Amniotic stem cell (primary cell): ENCODE measurements around the gene TOMT.

Source experiments
- DNase-seq: peaks from one replicate; lab custom pipeline; 2025; lab: John Stamatoyannopoulos, UW

TOMT gene, protein sequence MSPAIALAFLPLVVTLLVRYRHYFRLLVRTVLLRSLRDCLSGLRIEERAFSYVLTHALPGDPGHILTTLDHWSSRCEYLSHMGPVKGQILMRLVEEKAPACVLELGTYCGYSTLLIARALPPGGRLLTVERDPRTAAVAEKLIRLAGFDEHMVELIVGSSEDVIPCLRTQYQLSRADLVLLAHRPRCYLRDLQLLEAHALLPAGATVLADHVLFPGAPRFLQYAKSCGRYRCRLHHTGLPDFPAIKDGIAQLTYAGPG

DNA sequence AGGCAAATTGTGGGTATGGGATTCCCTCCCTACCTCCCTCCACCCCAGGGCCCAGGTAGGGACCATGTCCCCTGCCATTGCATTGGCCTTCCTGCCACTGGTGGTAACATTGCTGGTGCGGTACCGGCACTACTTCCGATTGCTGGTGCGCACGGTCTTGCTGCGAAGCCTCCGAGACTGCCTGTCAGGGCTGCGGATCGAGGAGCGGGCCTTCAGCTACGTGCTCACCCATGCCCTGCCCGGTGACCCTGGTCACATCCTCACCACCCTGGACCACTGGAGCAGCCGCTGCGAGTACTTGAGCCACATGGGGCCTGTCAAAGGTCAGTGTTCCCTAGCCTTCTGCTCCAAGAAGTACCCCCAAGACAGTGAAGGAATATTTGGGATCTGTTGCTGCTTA, at the start of gene TOMT:
Gene TOMT, plus strand, starts transcription at position 37 of the 400 bp plus-strand sequence. Its CDS starts 28 bp downstream, at position 65.
- no peak for DNase-seq

DNA sequence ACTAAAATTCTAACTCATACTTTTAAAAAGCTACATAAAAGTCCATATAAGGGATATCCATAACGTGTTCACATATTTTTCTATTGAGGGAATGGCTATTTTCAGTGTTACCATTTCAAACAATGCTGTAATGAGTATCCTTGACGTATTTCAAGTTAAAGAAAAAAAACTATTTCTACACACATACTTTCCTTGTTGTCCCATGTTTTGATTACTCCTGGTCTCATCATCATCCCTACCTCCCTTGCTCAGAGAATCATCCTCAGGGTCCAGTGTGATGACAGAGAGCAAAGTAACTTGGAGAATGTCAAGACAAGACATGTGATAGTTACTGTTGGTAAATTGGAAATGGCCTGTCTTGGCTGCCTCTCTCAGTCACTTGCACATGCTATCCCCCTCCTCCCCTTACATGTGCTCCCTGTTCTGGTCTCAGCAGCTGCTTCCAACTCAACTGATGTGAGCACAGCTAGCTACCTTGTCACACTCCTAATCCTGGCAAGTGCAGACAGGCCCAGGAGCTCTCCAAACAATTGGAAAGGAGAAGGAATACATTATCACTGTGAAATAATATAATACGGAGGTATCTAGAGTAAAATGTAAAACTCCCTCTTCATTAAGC, 47.2 kb upstream of the TOMT start:
- no peak for DNase-seq

DNA sequence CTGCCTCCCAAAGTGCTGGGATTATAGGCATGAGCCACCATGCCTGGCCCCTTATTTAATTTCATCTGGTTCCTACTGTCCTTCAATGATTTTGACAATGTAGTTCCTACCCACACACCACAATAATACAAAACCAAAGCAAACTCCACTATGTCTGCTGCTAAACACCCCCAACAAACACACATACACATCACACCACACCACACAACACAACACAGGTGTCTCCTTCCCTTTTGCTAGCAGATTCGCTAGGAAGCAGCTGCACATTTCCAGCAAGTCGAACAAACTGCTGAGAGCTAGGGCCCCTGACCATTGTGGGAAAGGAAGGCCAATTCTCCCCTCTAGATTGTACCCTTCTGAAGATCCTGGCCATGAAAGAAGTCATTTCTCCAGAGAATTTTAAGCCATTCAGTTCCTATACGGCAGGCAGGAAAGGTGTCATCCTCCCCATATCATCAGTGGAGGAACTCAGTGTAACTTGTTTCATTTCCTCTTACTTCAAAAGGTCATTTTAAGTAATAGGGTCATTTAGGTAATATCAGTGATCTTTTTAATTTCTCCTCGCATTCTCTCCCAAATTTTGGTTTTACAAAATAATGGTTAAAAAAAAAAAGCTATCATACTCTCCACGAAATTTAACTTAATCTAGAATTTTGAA, 43.9 kb upstream of the TOMT start:
- DNase-seq: no peak

DNA sequence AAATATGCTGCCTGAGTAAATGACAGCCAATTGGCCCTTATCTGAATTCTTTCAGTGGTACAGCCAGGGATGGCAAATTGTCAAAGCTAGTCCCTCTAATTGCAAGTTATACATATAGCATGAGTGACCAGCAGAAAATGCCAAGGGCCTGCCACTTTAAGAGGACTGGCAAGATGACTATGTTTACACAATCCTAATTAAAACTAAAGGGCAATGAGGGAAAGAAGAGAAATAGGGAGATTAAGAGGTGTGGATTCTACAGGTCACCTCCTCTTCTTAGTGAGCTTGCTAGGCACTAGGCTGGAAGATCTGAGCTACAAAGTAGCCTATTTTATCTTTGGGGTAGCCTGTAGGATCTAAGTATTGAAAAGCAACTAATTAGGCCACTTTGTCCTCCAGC, 38.9 kb upstream of the TOMT start:
- no peak for DNase-seq

DNA sequence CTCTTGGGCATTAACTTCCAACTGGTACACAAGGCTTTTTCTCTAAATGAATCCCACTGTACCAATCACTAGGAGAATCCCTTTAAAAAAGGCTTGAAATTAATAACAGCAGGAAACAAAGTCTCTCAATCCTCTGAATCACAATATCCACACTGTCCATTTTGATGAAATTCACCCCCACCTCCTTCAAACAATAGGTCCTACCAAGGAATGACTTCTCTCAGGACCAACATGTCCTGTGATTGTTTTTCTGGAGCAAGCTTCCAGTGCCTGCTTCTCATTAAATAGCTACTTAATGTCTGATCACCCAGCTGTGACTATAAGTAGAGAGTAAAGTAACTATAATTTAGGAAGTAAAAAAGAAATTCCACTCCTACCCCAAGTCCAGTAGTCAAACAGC, 38.5 kb upstream of the TOMT start:
- no peak for DNase-seq

DNA sequence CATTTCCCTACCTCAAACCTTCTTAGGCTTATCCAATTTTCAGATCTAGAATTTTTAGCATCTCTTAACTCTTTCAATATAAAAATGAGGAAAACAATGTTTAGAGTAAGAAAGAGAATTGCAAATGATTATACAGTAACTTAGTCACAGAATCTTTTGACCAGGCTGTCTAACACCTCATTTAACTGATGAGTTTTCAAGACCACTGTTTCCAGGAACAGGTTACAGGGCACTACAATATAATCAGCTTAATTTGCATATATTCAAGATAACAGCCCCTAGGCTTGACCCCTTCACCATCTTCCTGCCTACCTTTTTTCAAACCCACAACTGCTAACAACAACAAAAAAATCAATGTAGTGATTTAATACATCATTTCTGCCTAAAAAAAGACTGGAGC, 38.0 kb upstream of the TOMT start:
- DNase-seq: no peak

DNA sequence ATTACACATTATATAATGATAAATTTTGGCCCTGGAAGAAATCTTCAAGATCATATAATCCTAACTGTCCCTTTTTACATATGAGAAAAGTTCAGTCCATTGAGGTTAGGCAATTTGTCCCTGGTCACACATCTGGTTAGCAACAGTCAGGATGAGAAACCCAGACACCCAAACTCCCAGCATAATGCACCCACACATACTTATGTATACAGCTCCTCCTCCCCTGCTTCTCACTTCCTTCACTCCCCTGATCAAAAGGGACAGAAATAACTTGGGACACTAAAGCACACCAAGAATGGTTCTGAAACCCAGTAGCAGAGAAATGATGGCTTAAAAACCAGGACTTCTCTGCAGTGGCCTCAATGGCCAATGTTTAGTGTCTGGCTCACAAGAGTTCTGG, 36.5 kb upstream of the TOMT start:
- no peak for DNase-seq

DNA sequence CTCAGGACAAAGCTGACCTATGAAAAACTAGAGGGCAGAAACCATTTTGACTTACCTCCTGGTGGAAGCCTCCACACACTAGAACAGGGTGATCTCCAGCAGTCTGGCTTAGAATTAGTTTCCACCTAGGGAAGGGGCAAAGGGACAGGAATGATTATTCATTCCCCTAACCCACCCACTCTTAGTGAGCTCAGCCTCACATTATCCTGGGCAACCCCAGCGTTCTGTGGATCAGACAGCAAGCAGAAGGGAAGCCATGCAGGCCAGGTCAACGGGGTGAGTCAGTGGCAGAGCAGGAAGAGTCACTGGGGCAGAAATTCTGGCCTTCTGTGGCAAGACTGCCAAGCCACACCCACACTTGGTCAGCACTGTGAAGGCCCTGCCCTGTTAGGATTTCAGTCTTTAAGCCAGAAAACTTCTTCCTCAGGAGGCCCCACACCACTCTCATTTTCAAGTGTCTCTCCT, 35.9 kb upstream of the TOMT start:
- DNase-seq: peak; percentile 62

DNA sequence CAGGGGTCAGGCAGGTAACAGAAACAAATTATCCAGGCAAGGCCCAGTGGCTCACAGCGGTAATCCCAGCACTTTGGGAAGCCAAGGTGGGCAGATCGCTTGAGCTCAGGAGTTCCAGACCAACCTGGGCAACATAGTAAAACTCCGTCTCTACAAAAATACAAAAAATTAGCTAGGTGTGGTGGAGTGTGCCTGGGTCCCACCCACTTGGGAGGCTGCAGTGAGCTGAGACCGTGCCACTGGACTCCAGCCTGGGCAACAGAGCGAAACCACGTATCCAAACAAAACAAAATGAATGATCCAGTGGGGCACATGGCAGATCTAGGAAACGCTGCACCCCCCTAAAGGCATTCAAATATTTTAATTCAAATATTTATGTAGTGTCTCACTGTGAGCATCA, 35.2 kb upstream of the TOMT start:
- DNase-seq: no peak

DNA sequence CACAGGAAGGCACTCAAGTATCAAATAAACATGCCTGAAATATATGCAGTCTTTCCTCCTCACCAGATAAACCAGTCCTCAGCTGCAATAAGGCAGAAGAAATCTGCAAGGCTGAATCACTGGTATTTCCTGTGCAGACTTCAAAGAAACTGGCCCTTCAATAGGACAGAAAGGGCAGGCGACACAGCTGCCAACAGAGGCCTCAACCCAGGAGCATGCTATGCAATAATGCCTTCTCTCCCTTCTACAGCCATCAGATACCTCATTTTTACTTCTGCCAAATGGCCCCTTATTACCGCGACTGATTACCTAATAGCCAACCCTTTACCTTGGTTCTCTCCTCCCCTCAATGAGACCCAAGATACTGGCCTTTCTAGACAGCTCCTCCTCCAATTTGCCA, 33.4 kb upstream of the TOMT start:
- DNase-seq: no peak

DNA sequence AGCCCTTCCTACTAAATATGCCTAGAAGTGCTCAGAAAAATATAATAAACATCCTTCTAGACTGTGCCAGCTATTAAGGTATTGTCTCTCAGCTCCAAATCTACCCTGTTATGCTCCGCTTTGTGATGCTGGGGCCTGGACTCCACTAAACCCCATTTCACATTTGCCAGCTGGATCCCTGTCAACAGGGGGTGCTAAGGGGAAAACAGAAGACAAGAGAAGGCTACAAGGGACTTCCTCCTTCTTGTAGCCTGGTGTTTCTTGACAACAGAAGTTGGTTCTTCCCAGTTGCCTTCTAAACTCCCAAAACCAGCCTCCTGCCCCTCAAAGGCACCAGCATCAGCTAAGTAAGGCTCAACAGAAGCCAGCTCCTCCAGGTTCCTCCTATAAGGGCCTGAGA, 30.6 kb upstream of the TOMT start:
- no peak for DNase-seq

DNA sequence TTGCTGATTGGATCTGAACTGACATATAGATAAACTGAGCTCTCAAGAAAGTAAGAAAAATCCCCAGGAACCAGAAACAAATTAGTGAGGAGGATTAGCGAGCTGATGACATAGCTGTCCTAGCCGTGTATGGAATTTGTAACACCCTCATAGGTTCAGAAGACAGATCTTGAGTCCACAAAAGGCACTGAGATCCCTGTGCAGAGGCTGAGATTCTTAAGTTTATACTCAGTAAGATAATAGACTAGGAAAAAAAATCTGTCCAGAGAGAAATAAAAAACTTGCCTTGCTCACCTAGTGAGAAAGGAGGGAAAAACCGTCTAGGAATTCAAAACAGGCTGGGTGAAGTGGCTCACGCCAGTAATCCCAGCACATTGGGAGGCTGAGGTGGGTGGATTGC, 30.0 kb upstream of the TOMT start:
- no peak for DNase-seq

DNA sequence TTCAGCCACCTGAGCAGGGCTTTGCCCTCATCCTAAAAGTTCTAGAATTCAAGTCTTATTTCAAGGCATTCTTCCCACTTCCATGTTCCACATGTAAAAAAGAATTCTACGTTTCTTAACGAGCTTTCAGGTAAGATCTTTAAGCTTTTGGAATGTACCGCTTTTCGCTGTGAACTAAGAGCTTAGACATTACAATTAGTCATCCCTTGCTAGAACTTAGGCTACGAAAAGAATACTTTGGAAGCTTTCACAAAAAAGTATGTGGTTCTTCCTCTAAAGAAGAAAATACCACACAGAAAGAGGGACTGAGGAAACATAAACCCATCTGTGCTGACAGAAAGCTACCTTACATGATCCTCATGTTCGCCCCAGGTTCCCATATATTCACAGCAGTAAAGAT, 27.2 kb upstream of the TOMT start:
- no peak for DNase-seq

DNA sequence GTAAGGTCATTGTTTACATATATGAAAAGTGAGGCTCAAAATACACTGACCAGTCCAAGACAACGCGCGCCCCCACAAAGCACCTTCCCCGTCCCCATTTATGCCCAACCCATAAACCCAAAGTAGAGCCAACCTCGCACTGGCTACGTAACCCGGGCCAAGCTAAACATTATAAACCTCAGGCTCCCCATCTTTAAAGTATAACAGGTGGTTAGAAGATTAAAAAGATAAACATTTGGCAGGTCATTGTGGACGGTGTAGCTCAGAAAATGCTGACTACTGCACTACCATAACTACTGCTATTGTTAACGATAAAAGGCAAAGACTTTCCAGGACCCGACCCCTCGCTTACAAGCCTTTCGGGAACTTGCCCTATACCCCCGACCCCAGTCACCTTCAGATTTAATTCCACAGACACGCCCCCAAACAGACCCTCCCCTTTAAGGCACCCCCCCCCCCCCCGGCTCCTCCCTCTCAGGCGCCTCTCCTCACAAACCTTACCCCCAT, 25.9 kb upstream of the TOMT start:
- no peak for DNase-seq

DNA sequence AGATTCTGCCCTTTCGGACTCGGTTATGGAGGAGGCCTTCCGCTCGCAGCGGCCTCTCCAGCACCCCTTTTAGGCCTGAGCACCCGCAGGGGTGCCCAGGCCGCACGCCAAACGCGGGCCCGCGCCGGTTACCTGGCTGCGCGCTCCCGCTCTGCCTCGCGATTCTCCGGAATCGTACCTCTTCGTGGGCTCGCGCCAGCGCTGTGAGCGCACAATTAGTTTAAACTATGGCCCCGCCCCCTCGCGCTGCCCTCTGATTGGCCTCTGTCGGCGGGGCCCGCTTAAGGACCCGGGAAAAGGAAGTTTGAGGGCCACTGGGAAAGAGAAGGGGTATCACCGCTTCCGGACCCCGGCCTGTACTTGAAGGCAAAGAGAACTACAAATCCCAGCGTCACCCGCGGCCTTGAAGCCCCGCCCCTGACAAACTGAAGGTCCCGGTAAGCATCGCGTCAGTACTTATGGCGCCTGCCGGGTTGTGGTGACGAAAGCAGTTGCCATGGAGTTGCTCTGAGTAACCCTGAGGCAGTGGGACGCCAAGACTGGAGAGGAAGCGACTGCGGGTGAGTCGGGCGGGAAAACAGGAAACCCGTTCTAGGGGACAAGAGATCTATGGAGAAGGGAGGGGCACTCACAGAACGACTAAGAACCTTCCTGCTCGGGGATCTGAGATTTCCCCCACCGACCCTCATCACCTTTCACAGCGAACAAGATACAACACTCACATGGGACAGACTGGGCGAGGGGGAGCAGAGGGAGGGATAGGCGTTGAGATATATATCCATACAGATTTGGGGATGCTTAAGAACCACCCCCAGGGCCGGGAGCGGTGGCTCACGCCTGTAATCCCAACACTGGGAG, 25.2 kb upstream of the TOMT start, which contains the start of the genes LRRC51 and NUMA1:
Gene LRRC51, plus strand, starts transcription at position 525 of the 858 bp plus-strand sequence. CDS start 8,234 bp downstream, outside the sequence.
Gene NUMA1, minus strand, starts transcription at position 217 of the 858 bp plus-strand sequence. CDS start 44,599 bp downstream, outside the sequence.
- peak; percentile 100 for DNase-seq

DNA sequence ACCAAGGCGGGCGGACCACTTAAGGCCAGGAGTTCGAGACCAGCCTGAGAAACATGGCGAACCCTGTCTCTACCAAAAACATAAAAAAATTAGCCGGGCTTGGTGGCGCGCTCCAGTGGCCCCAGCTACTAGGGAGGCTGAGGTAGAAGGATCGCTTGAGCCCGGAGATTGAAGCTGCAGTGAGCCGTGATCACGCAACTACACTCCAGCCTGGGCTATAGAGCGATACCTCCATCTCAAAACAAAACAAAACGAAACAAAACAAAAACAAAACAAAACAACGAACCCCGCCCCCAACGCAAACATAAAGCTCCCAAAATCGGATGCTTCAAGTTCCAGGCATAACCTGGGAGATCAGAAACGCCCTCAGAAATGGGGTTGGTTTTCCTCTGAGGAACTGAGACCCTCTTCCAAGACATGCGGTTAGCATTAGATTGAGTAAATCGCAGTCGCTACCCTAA, 24.5 kb upstream of the TOMT start:
- no peak for DNase-seq

DNA sequence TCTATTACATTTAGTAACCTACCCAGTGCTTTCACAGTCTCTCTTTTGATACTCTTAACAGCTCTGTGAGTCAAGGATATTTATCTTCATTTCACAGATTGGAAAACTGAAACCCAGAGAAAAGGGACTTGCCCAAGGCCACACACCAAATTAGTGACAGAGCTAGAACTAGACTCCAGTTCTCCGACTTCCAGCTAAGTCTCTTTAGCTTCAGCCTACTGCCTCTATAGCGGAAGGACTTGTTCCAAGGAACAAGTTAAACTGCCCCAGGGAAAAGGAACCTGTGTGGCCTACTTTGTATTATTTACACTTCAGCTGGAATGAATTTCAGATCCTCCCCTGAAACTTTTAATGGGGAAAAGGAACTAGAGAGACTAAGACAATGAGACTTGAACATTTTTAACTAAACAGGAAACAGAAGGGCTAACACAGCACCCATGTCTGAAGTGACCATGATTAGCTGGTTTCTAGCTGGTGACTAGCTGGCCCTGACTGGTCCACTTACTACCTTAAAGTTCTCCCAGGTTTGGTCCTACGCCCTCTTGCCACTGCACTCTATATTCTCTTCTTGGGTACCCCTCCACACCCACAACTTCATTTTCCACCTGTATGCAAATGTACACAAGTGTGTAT, 23.8 kb upstream of the TOMT start:
- DNase-seq: no peak

DNA sequence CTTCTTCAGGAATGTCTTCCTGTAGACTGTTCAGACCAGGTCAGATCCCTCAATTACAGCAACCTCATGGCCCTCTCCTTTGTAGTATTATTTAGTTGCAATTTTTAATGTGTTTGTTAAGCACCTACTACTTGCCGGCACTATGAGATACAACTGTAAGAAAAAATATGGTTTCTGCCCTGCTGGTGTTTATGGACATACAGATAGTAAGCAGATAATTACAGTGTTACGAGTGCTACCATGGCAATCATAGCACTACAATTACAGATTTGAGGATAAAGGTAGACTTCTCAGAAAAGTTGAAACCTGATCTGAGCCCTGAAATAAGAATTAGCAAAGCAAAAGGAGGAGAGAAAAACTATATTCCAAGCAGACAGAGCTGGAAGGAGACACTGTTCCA, 22.3 kb upstream of the TOMT start:
- DNase-seq: no peak

DNA sequence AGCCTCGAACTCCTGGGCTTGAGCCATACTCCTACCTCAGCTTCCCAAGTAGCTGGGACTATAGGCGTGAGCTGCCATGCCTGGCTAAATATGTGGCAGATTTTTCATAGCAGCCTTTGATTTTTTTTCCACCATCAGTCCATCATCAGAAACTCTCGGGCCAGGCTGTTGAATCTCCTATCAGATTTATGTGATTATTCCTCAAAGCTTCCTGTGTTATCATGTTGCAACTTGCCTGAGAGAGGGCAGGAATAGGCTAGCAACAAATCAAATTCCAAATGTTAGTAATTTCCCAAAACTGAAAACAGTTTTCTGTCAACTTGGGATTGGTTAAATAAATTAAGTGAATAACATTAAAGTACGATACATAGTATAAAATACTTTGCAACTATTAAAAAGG, 21.6 kb upstream of the TOMT start:
- no peak for DNase-seq

DNA sequence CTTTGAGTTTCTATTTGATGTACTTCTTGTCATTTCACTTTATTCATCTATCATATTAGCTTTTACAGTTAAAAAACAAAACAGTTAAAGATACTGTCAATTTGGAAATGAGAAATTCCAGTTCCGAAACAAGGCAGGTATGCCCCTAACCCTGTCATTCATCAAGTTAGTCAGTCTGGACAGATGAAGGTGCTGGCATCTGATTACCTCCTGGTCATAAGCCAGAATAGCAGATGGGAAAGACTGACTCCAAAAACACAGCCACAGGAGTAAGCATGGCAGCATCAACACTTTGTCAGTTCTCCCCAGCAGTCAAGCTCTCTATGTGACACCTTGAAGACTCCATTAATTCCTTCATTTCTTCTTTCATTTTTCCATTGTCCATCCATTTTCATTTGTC, 20.8 kb upstream of the TOMT start:
- no peak for DNase-seq

DNA sequence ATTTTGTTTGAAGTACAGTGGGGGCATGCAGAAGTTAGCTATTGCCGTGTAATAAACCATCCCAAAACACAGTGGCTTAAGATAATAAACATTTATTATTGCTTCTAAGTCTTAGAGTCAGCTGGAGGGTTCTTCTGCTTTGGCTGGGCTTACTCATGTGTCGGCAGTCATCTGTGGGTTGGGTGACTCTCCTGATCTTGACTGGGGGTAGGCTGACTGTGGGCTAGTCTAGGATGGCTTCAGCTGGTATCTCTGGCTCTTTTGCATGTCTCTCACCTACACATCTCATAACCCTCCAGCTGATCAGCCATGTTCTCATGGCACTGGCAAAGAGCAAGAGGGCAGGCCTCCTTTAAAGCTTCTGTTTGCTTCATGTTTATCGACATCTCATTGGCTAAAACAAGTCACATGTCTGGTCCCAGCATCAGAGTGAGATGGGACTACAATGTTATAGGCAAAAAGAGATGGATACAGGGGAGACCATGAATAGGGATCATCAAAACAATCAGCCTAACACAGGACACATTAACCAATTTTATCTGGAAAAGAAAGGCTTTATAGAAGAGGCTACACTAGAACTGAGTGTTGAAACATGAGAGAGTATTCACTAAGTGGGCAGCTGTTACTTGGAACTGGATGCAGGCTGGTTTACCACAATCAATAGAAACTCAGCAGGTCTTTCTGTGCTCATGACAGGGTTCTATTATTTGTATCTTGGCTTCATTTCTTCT, 19.9 kb upstream of the TOMT start:
- no peak for DNase-seq
